NCI-H2029 treated with DMSO at 0.1 percent for 48 hours (cell line): ENCODE data around the gene FAF1.

Experiments
- DNase-seq: peaks from one replicate; lab custom pipeline; 2025; lab: John Stamatoyannopoulos, UW

Gene FAF1

DNA sequence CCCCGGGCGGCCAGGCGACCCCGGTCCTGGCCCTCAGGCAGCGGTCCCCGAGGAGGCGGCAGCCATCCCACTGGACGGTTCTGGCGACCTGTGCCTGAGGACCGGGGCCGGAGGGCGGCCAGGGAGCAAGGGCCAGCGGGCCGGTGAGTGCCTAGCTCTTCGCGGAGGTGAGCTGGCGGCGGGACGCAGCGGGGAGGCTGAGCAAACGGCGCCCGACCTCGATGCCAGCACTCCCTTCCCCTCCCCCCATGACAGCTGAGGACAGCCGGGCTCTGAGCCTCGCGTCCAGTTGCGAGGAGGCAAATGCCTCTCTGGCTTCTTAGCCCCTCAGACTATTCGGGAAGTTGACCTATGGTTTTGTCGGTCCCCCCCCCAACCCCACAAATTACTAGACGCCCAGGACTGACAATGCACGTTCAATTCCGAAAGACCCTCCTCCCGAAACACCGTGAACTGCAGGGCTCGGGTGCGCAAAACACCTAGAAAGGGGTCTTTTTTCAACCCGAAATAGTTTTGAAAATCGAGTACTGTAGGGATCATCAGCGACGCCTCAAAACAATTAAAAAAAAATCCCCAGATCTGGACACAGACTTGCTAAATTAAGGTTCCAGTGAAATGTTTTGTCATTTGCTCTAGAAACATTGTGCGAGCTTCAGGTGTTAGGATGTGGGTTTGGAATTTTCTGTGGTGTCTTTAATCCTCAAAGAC lies 18.2 kb upstream of the FAF1 start:
- DNase-seq, result peak; percentile 96

DNA sequence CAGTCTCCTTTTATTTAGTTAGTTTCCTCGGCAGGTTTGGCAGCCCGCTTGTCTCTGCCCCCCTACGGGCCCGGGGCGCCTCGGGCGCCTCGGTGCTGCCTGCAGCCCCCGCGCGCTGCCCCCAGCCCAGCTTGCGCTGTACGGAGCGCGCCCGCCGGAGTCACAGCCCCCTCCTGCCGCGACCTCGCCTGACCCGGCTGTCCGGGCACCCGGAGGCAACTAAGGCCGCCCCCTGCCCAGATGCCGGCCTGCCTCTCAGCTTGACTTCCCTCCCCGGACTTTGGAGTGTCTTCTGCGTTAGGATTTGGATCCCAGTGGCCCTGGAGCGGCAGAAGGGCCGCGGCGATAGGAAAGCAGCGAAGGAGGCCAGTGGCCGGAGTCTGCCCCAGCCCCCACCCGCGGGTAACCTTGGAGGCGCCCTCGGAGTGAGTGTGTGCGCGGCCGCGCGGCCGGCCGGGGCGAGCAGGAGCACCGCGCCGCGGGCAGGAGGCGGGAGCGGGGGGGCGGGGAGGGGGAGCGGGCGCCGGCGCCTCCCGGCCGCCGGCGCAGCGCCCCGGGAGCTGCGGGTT lies 17.6 kb upstream of the FAF1 start:
- DNase-seq, result peak; percentile 74

DNA sequence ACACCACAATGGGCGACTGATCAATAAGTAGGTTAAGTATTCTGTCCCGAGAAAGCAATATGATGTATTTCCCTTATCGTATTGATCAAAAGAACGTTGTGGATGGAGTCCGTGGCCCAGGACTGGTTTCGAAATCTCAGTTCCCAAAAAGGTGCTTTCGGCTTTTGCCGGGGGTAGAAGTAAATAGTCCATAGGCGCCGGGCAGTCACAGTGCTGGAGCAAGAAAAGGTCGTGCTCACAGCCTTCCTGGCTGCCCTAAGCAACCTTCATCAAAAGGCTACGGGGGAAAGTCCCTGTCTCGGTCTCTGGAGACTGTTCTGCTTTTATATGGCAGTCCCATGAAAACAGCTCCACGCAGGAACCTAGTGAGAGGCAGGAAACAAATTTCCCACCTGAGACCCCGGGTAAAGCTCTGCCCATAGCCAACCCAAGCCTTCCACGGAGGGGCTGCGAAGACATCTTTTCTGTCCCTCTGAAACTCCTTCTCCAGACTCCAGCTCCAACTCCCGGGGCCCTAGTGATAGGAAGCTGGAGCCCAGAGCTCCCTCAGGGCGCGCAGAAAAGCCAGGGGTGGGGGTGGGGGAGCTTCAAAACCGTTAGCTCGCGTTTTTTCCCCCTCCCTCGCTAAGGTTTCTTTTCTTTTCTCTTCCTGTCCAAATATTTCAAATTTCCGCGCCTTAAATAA lies 17.0 kb upstream of the FAF1 start:
- peak; percentile 95 for DNase-seq

GRCh38 chr1:50976111-50976889 lies 16.2 kb upstream of the FAF1 start:
- DNase-seq, result peak; percentile 97

GRCh38 chr1:50975436-50975835 lies 15.4 kb upstream of the FAF1 start:
- peak; percentile 87 for DNase-seq

DNA sequence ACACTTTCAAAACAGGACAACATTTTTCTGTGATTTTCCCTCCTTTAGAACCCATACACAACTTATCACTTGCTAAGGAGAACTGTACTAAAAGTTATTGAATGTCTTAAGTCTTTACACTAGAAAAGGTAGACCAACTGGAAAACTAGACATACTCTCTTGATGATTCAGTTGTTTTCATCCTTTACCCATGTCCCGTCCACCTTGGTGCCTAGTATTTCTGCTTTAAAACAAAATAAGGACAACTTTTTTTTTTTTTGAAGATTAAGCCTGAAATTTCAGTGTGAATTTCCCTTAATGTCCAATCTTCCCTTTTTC lies 14.5 kb upstream of the FAF1 start:
- DNase-seq, result no peak

GRCh38 chr1:50973875-50974617 lies 14.0 kb upstream of the FAF1 start:
- DNase-seq, result peak; percentile 88

GRCh38 chr1:50973255-50973654 lies 13.2 kb upstream of the FAF1 start:
- DNase-seq, result no peak

DNA sequence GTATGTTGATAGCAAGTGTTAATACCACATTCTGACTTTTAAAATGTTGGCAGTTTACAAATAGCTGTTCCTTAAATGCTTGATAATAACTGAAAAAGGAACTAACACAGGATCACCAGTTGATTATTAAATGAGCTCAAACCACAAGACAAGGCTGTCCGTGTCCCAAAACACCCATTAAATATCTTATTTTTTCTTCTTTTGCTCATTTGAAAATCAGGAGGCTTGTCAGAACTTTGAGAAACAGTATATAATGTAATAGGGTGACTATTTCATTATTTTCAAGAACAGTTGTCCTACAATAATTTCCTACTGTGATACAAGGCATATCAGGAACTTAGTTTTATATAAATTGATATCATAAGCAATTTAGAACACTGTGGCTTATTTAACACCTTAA lies 12.7 kb upstream of the FAF1 start:
- peak; percentile 88 for DNase-seq

- DNase-seq, result peak; percentile 61
Observed at GRCh38 chr1:50971748-50972305, 11.8 kb upstream of the FAF1 start.

DNA sequence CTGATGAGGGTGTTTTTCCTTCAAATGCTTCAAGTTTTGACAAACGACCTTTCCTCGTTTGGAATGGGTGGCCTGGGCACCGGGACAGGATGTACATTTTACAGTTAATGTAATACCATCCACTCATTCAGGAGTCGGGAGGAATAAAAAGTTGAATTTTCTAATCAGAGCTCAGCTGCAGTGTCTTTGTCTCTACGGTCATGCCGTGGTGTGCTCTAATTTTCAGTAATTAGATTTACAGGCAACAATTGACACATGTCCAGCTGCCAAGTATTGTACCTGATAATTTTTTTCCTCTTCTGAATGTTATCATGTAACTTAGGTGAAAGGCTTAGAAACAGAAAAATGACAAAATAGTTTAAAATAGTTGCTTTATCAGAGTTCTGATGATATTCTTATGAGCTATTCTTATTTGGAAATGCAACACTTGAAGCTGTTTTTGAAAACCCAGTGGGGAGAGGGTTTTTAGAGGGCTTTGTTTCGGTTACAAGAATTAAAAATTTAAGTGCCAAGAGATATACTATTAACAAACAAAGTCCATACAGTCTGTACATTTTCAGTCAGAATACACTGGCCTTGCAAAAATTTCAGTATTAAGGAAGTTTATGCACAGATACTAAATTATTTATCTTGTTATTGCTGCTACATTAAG lies 11.0 kb upstream of the FAF1 start:
- DNase-seq, result peak; percentile 71

- DNase-seq, result peak; percentile 90
Observed at GRCh38 chr1:50970509-50970887, 10.4 kb upstream of the FAF1 start.

- peak; percentile 99 for DNase-seq
Observed at GRCh38 chr1:50969611-50970508, 9.8 kb upstream of the FAF1 start, which contains the start of gene CDKN2C. Gene CDKN2C (plus strand): TSS chr1:50970245. CDS start chr1:50970369, 124 bp downstream.

DNA sequence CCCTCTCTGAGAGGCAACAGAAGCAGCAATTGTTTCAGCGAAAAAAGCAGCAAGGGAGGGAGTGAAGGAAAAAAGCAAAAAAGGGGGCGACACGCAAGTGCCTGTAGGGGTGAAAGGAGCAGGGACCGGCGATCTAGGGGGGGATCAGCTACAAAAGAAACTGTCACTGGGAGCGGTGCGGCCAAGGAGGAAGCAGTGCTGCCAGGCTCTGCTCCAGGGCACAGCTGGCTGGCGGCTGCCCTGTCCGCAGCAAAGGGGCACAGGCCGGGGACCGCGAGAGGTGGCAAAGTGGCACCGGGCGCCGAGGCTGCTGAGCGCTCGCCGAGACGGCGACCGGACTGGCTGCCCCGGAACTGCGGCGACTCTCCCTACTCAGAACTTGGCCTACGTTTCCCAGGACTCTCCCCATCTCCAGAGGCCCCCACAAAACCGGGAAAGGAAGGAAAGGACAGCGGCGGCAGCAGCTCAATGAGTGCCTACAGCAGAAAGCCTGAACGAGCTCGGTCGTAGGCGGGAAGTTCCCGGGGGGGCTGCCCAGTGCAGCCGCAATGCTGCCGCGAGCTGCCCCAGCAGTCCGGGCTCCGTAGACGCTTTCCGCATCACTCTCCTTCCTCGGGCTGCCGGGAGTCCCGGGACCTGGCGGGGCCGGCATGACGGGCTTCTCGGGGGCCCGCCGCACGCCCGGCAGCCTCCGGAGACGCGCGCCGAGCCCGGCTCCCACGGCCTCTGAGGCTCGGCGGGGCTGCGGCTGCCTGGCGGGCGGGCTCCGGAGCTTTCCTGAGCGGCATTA lies 8.9 kb upstream of the FAF1 start:
- no peak for DNase-seq

GRCh38 chr1:50968158-50968820 lies 8.2 kb upstream of the FAF1 start:
- peak; percentile 96 for DNase-seq

- peak; percentile 90 for DNase-seq
Observed at GRCh38 chr1:50967416-50968157, 7.5 kb upstream of the FAF1 start.

- peak; percentile 86 for DNase-seq
Observed at GRCh38 chr1:50966991-50967390, 6.9 kb upstream of the FAF1 start.

- no peak for DNase-seq
Observed at GRCh38 chr1:50964863-50965262, 4.8 kb upstream of the FAF1 start.
